Stimulated activated CD8-positive, alpha-beta memory T cell treated with anti-CD3 and anti-CD28 coated beads, Interleukin-7, amount 100 ng/mL, for 48 hours (primary cell): ENCODE measurements around the gene CLSTN3.
"Not testable (repeated sequence)": the region's sequence is repeated elsewhere in the genome, so short reads cannot be mapped to it uniquely, and the experiment has no call there.

Experiments used
- DNase-seq, 2 donors: peaks; one replicate each; pipeline ENCODE4 v3.0.0-alpha.2; 2020; ENCODE audit warnings: low read depth in 1 of 2; ENCODE audit errors: extremely low read depth in 1 of 2

The CLSTN3 gene

GRCh38 chr12:7103837-7104584 is 26.2 kb upstream of the CLSTN3 start:
- DNase-seq = no peak

DNA sequence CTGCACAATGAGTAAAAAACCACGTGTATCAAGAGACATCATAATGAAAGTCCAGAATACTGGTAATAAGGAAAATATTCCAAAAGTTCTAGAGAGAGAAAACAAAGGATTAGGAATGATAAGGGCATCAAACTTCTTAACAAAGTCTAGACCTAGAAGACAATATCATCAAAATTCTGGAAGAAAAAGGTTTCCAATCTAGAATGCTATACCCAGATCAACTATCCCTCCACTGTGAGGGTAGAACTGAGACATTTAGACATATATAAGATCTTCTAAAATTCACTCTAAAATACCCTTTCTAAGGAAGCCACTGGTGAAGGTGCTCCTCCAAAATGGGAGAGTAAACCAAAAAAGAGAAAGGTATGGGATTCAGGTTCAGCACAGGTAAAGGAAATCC is 24.1 kb upstream of the CLSTN3 start:
- no peak for DNase-seq

- not testable (repeated sequence) for DNase-seq
Measured at GRCh38 chr12:7107181-7107580, 23.0 kb upstream of the CLSTN3 start.

DNA sequence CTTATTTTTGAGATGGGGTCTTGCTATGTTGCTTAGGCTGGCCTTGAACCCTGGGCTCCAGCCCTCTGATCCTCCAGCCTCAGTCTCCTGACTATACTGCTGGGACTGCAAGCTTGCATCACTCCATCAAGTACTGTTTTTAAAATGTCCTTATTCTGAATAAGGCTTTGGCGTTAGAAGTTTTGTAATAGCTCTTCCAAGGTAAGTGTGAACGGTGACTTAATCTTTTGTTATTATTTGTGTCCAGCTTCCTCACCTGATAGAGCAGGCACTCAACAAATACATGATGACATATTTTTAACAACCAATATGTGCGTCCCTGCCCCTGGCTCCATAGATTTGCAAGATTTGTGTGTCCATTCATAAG is 22.6 kb upstream of the CLSTN3 start:
- no peak for DNase-seq

DNA sequence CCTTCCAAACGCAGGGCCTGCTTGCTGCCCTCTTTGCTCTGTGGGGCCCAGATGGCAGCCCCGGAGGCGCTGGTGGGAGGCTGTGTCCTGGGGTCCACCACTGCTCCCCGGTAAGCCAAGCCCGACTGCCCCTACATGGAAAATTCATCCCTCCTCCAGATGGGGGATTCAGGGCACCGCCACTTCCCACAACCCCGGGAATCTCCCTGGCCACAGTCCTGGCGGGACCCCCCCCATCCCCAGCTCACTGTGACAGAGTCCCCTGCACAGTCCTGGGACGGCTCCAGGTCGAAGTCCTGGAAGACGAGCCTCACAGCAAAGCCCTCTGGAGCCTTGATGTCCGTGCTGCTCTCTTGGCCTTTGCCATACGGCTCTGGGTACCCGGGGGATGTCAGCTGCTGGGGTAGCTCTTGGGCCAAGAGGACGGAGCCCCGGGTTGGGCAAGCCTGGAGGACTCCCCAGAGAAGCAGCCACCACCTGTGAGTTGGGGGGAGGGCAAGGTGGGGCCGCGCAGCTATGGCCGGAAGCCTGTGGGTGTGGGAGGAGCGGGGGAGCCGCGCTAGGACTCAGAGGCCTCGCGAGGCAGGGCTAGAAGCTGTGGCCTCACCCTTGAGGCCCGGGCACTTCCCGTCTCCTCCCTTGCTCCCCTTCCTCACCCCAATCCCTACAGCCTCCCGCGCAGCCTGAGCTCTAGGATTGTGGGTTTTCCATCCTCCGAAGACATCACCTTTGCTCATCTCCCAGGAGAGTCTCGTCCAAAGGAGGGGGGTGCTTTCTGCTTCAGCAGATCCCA is 22.0 kb upstream of the CLSTN3 start:
- peak; percentile 60 to 75 for DNase-seq

DNA sequence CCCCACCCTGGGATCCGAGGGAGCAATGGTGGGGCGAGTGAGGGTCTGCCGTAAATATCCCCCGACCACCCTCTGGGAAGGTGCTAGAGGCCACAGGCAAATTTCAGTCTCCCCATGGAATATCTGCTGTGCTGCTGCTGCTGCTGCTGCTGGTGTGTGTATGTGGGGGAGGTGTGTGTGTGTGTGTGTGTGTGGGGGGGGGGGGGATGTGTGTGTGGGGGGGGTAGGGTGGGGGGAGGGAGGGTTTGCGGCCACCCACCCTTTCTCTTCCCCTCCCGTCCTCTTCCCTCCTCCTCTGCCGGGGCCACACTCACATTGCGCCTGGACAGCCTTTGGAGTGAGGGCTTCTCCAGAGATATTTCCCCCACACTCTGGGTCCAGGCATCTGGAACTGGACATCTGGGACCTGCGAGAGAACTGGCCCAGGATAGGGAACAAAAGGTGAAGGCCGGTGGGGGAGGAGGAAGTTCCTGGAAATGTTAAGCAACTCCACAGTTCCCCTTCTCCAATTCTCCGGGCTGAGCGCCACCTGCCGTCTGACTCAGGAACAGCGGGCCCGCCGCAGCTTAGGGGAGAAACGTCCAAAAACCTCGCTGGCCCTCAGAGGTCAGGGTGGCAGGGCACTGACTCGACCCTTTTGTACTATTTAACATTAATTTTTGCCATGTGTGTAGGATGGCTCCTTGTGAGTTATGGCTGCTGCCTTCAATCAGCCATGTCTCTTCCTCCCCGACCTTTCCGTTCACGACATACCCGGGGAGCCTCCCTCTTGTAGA is 21.2 kb upstream of the CLSTN3 start, which contains the start of gene C1RL:
C1RL (minus strand) TSS at position 419 of the 776 bp plus-strand sequence; CDS start at position 385, 34 bp downstream.
- peak; percentile 61 to 74 for DNase-seq

- no peak for DNase-seq
Measured at GRCh38 chr12:7109572-7109920, 20.6 kb upstream of the CLSTN3 start.

DNA sequence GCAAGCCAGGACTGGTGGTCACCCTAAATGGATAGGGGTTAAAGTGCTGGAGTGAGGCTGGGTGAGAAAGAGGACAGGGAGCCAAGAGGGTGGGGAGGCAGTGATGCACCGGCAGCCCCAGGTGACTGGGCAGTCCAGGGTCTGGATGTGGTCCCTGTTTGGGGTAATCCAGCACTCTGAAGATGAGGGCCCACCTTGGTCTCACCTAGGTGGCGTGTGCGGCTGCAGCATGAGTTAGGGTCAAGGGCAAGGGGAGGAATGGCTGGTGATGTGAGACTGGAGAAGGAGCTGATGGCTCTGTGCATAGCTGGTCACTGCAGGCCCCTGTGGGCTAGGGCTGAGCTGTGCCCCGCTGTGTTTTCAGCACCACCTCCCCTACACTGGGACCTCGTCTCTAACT is 19.5 kb upstream of the CLSTN3 start:
- DNase-seq = no peak

DNA sequence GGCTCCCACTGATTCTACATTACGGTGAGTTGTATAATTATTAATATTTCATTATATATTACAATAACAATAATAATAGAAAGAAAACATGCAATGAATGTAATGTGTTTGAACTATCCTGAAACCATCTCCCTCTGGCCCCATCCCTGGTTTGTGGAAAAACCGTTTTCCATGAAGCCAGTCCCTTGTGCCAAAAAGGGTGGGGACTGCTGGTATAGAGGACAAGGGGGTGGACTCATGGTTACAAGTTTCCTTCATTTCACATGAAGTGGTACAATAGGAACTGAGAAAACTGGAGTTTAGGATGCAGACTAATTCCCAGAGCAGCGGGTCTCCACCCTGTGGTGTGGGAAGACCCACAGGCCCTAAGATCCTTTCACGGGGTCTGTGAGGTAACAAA is 18.1 kb upstream of the CLSTN3 start:
- no peak for DNase-seq

DNA sequence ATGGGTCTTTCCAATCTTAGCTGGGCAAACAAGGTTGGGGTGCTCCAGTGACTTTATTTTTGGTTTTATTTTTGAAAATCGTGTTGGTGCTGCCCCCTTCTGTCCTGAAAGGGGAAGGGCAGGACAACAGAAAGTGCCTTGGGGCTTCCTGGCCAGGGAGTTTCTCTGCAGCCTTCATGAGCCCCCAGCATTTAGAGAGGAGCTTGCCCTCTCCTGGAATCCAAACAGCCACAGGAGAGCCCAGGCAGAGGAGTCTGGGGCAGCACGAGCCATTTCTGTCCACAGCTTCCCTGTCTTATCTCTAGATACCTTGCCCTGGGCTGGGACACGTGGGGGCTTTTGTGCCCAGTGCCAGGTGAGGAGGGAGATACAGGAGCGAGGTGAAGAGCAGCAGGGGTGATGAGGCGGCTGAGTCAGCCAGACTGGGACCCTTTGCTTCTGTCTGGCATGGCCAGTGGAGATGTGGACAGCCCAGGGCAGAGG is 16.7 kb upstream of the CLSTN3 start:
- DNase-seq = no peak

- DNase-seq = no peak
Measured at GRCh38 chr12:7114008-7114407, 16.2 kb upstream of the CLSTN3 start.

DNA sequence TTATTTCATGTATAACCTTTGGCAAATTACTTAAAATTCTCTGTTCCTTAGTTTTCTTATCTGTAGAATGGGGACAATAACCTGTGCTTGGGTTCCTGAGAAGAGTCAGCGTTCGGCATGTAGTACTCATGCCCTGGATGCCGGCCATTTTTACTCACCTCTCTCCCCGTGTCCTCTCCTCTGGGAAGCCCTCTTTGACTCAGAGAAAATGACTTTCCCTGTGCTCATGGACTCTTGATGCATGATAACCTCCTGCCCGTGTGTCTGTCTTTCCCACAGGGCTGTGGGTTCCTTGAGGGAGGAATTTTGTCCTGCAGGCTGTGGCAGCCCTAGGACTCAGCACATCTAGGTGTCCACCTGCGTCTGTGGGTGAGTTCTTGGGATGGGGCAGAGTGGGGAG is 15.3 kb upstream of the CLSTN3 start:
- no peak for DNase-seq

DNA sequence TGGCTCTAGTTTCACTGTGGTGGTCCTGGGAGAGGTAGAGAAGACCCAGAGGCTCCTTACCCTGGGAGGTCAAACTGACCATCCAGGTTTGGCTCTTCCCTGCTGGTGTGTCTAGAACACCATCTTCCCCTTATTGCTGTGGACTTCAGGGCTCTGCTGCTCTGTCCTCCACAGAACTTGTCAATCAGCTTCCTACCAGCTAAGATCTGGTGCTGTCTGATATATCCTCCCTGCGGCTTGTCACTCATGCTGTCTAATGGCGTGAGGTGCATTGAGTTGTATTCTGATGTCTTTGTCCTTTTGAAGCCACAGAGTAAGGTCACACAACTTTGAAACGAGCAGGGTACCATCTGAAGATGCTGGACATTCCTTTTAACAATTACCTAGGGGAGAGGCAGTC is 14.0 kb upstream of the CLSTN3 start:
- DNase-seq = no peak

- DNase-seq = no peak
Measured at GRCh38 chr12:7116916-7117315, 13.3 kb upstream of the CLSTN3 start.

GRCh38 chr12:7117670-7118069 is 12.5 kb upstream of the CLSTN3 start:
- DNase-seq = no peak

DNA sequence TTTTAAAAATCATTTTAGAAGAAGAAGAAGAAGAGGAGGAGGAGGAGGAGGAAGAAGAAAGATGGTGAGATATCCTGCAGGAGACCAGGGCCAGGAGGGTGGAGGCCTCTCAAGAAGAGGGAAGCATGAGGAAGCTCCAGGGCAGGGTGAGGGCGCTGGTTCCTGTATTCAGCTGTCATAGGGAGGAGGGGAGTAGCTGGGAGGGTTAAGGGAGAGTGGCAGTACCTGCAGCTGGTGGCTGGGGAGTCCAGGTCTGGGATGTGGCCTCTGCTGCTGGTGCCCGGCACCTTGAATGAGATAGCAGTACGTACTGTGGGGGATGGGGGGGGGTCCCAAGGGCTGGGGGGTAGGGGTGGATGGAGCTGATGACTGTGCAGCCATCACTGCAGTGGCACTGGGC is 11.3 kb upstream of the CLSTN3 start:
- no peak for DNase-seq

DNA sequence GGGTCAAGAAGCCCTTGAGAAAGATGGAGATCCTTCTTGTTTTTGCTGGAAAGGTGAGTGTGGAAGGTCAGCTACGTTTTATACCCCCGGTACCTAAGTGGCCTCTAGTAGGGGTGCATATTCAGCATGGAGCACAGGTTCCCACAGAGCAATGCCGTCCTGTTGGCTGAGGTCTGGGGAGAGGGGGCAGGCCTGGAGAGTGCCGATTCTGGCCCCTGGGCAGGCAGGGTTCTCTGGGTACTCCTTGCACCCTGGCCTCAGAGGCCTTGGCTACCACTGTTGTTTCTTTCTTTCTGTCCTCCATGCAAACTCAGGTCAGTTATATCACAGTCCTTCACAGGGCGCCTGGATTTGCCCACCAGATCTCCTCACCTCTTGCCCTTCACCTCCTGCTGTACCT is 10.0 kb upstream of the CLSTN3 start:
- DNase-seq = no peak

DNA sequence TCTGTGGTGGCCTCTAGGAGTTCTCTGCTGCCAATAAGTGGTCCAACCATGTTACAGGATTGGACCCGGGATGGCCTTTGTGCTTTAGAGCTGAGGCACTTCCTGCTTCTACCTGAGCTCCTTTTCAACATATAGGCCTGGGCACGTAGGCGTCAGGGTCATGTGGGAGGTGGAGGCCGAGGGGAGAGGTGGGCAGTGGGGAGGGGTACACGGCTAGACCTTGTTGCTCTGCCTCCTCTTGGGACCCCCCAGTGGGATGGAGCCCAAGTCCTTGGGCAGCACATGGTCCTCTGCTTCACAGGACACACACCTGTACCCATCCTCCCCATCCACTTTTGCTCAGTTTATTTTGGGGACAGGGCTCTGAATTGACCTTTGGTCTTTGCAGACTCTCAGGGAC is 8.8 kb upstream of the CLSTN3 start:
- DNase-seq = no peak

- DNase-seq = no peak
Measured at GRCh38 chr12:7122811-7123769, 7.1 kb upstream of the CLSTN3 start.

DNA sequence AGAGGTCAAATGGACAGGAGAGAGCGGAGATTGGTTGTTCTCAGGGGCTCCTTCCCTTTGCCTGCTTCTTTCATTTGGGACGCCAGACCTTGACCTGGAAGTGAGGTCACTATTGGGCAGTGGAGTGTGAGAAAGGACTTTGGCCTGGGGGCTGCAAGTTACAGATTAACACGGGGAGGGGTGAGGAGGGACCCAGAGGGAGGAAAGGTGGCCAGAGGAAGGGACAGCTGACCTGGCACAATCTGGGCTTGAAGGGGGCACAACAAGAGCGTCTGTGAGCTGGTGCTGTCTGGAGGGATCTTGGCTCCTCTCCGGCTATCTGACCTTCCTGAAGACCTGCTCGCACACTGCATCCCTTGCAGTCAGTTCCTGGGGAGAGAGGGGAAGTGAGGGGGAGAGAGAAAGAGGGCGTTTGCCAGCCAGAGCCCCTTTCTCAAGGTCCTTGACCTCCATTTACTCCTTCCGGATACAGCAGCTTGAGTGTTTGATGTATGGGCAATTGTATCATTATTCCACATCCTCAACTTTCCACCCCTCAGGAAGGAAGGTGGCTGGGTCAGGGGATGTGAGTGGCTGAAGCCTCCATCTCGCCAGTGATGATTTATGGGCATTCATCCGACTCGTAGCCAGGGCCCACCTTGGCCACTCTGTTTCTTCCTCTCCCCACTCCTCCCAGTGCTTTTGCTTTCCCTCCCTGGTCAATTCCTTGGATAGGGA is 6.2 kb upstream of the CLSTN3 start:
- DNase-seq = no peak
